MM.1S (cell line): ENCODE measurements around the gene ZNF280B.
"Not testable (repeated sequence)": the region's sequence is repeated elsewhere in the genome, so short reads cannot be mapped to it uniquely, and the experiment has no call there.

ENCODE experiments used
- CTCF ChIP-seq: fragments of 300-600 bp; sonication (generic); IDR thresholded peaks from 2 replicates; pipeline ENCODE4 v1.5.1; 2016; ENCODE audit warnings: antibody characterized with exemption, low read length, mixed read lengths
- EZH2 ChIP-seq: fragments of 300-600 bp; sonication (generic); optimal IDR thresholded peaks from 2 replicates; pipeline ENCODE3; 2017; ENCODE audit warnings: low read depth, mild to moderate bottlenecking, antibody characterized with exemption, low read length, mixed read lengths

GRCh38 chr22:22510833-22511232 lies 2.3 kb upstream of the ZNF280B start:
- not testable (repeated sequence) for TF ChIP-seq CTCF, EZH2
